GM23338 (cell line): ENCODE results near the gene DPP3. TPM values are rescaled to one million over a fixed set of nuclear protein-coding genes. Genes with fewer than 3 reads are reported as not detected.

Source experiments
- ATAC-seq: fragments of 200-7000 bp; cut with Tn5 transposase; 3 replicates; pipeline ENCODE4 v1.9.1; 2020
- DNase-seq: peaks from one replicate; pipeline ENCODE4 v3.0.0-alpha.2; 2015; ENCODE audit warnings: low spot score
- H2AFZ ChIP-seq: fragments of 200-600 bp; sonication (generic); 2 replicates; pipeline ENCODE4 v1.8.0; 2016; ENCODE audit warnings: antibody characterized with exemption, mild to moderate bottlenecking, moderate library complexity
- H3F3A ChIP-seq: fragments of 200-600 bp; sonication (generic); replicated peaks from 2 replicates; pipeline ENCODE4 v1.8.0; 2017; ENCODE audit warnings: antibody characterized with exemption, mixed run types, low read depth
- H3K27ac ChIP-seq: fragments of 200-600 bp; sonication (generic); 2 replicates; pipeline ENCODE4 v1.6.1; 2016; ENCODE audit warnings: low read depth
- H3K27me3 ChIP-seq: fragments of 200-600 bp; sonication (generic); 2 replicates; pipeline ENCODE4 v1.8.0; 2016; ENCODE audit warnings: mild to moderate bottlenecking, mixed run types, moderate library complexity; ENCODE audit not compliant: insufficient read depth
- H3K36me3 ChIP-seq: fragments of 200-600 bp; sonication (generic); 2 replicates; pipeline ENCODE4 v1.8.0; 2016; ENCODE audit warnings: mild to moderate bottlenecking; ENCODE audit not compliant: insufficient read depth
- H3K4me1 ChIP-seq: fragments of 200-600 bp; sonication (generic); 2 replicates; pipeline ENCODE4 v1.8.0; 2016; ENCODE audit warnings: mild to moderate bottlenecking, moderate library complexity; ENCODE audit not compliant: insufficient read depth
- H3K4me2 ChIP-seq: fragments of 200-600 bp; sonication (generic); 2 replicates; pipeline ENCODE4 v1.7.1; 2017; ENCODE audit warnings: mixed run types
- H3K4me3 ChIP-seq: fragments of 200-600 bp; sonication (generic); 2 replicates; pipeline ENCODE4 v1.6.1; 2016; ENCODE audit warnings: mixed run types
- H3K79me2 ChIP-seq: fragments of 200-600 bp; sonication (generic); replicated peaks from 2 replicates; pipeline ENCODE4 v1.8.0; 2017; ENCODE audit warnings: mild to moderate bottlenecking; ENCODE audit not compliant: insufficient read depth
- H3K9me2 ChIP-seq: fragments of 200-600 bp; sonication (generic); 2 replicates; pipeline ENCODE4 v1.8.0; 2017; ENCODE audit not compliant: insufficient read depth
- H4K20me1 ChIP-seq: fragments of 200-600 bp; sonication (generic); replicated peaks from 2 replicates; pipeline ENCODE4 v1.8.0; 2017; ENCODE audit warnings: mild to moderate bottlenecking; ENCODE audit not compliant: insufficient read depth
- H3K27ac Mint-ChIP-seq: 2 replicates; pipeline ENCODE4 v1.8.0; 2020; ENCODE audit warnings: inconsistent platforms, mild to moderate bottlenecking, moderate library complexity, mixed read lengths
- H3K27me3 Mint-ChIP-seq: 3 replicates; pipeline ENCODE4 v1.8.0; 2022; ENCODE audit warnings: low read depth, mild to moderate bottlenecking, moderate library complexity, mixed read lengths, inconsistent platforms; ENCODE audit not compliant: insufficient read depth, poor library complexity
- H3K36me3 Mint-ChIP-seq: 3 replicates; pipeline ENCODE4 v1.8.0; 2021; ENCODE audit warnings: low read depth, mild to moderate bottlenecking, inconsistent platforms, moderate library complexity, mixed read lengths
- H3K4me1 Mint-ChIP-seq: 3 replicates; pipeline ENCODE4 v1.8.0; 2020; ENCODE audit warnings: mild to moderate bottlenecking, inconsistent platforms, mixed read lengths
- H3K4me3 Mint-ChIP-seq: 3 replicates; pipeline ENCODE4 v1.8.0; 2021; ENCODE audit warnings: moderate library complexity, mild to moderate bottlenecking, inconsistent platforms, mixed read lengths
- H3K9me3 Mint-ChIP-seq: 3 replicates; pipeline ENCODE4 v1.8.0; 2020; ENCODE audit warnings: moderate library complexity, mild to moderate bottlenecking, inconsistent platforms, mixed read lengths
- CREB1 ChIP-seq: fragments of 250-450 bp; sonication (Bioruptor Pico); IDR thresholded peaks from 2 replicates; pipeline ENCODE4 v1.5.0; 2020; ENCODE audit warnings: low read depth, mild to moderate bottlenecking, moderate library complexity
- ETS1 ChIP-seq: IDR thresholded peaks from 2 replicates; pipeline ENCODE4 v1.6.1; 2016; ENCODE audit warnings: antibody characterized with exemption
- EZH2 ChIP-seq: fragments of 200-600 bp; sonication (generic); IDR thresholded peaks from one replicate; pipeline ENCODE4 v1.8.0; 2017; ENCODE audit warnings: antibody characterized with exemption, mild to moderate bottlenecking, low read depth; ENCODE audit not compliant: unreplicated experiment
- EZH2phosphoT487 ChIP-seq: fragments of 200-600 bp; sonication (generic); IDR thresholded peaks from one replicate; pipeline ENCODE4 v1.8.1; 2018; ENCODE audit warnings: antibody characterized with exemption; ENCODE audit not compliant: unreplicated experiment
- JUNB ChIP-seq: IDR thresholded peaks from one replicate; pipeline ENCODE4 v1.6.1; 2016; ENCODE audit warnings: antibody characterized with exemption; ENCODE audit not compliant: unreplicated experiment
- NANOG ChIP-seq: IDR thresholded peaks from 2 replicates; pipeline ENCODE4 v1.6.1; 2016; ENCODE audit warnings: antibody characterized with exemption, borderline replicate concordance
- POLR2AphosphoS5 ChIP-seq: IDR thresholded peaks from 2 replicates; pipeline ENCODE4 v1.6.1; 2016; ENCODE audit warnings: antibody characterized with exemption, low read depth
- STAT1 ChIP-seq: IDR thresholded peaks from one replicate; pipeline ENCODE4 v1.6.1; 2016; ENCODE audit warnings: antibody characterized with exemption; ENCODE audit not compliant: unreplicated experiment
- ZNF462 ChIP-seq: fragments of 250-450 bp; sonication (Bioruptor Pico); IDR thresholded peaks from 2 replicates; pipeline ENCODE4 v1.5.0; 2020; ENCODE audit warnings: mild to moderate bottlenecking, moderate library complexity
- polyA plus RNA-seq: library from polyadenylated mRNA; unstranded; fragments of >200 nt; fragmentation: Nextera tagmentation; extraction: Ambion mirVana; gene quantifications from 2 replicates; pipeline ENCODE4 v1.2.1, GENCODE V29; 2016
- total RNA-seq: library from RNA; depleted of rRNA; stranded (reverse); fragments of >200 nt; shearing (Covaris generic); gene quantifications from 2 replicates; pipeline ENCODE4 v1.2.3, GENCODE V29; 2014

The DPP3 gene
- total and polyA plus RNA-seq, 2 experiments from 2014 or later: 22.7 to 85.9 TPM

DNA sequence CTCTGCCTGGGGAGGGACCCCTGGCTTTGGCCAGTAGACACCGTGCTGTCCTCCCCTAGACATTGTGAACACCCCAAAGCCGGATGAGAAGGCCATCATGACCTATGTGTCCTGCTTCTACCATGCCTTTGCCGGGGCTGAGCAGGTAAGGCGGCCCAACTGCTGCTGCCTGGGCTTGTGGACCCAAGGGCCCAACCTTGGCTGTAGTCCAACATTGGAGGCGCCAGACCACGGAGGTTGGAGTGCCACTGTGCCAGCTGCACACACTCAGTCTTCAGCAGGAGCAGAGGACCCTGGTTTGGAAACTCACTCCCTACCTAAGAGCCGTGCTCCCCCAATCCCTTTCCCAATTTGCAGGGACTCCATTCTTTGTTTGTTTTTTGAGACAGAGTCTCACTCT lies 75.9 kb downstream of the DPP3 start:
- Histone ChIP-seq H3K27me3 (no peaks in the 10 kb centered on the region), H3K4me3 (no peak overlapping the region), H3K79me2 (no peaks in the 10 kb centered on the region), H2AFZ (no peak overlapping the region), H3K27ac (no peak overlapping the region), H3K9me2 (no peaks in the 10 kb centered on the region), H3K4me2 (no peak overlapping the region), H4K20me1 (no peaks in the 10 kb centered on the region), H3K36me3 (no peaks in the 10 kb centered on the region), H3F3A (0 out of 2 replicates have a peak, but pooled peaks cover 3% of the 10 kb centered on the region), H3K4me1 (0 out of 2 replicates have a peak, but pooled peaks cover 4% of the 10 kb centered on the region)
- no peak for DNase-seq
- no peak for ATAC-seq
- Mint-ChIP-seq H3K27me3 (peaks cover 14% of the 10 kb centered on the region), H3K4me3 (no peak overlapping the region), H3K9me3 (no peaks in the 10 kb centered on the region), H3K36me3 (peaks cover 12% of the 10 kb centered on the region), H3K27ac (no peak overlapping the region), H3K4me1 (no peaks in the 10 kb centered on the region; the same call in 2 of the 3 replicates)
- TF ChIP-seq STAT1: no peak

- TF ChIP-seq STAT1: no peak
- no peak for TF ChIP-seq NANOG
- no peak for TF ChIP-seq POLR2AphosphoS5
- TF ChIP-seq JUNB: no peak
- TF ChIP-seq CREB1 (CRISPR knock-in tag): no peak
- no peak for TF ChIP-seq ZNF462 (CRISPR knock-in tag)
- TF ChIP-seq EZH2: no peak
- no peak for TF ChIP-seq EZH2phosphoT487
- no peak for TF ChIP-seq ETS1
- Histone ChIP-seq H3K27me3 (no peaks in the 10 kb centered on the region), H4K20me1 (no peaks in the 10 kb centered on the region), H3K79me2 (no peaks in the 10 kb centered on the region), H2AFZ (no peak overlapping the region), H3F3A (0 out of 2 replicates have a peak, but pooled peaks cover 3% of the 10 kb centered on the region), H3K4me3 (no peak overlapping the region), H3K4me1 (0 out of 2 replicates have a peak, but pooled peaks cover 4% of the 10 kb centered on the region), H3K4me2 (no peak overlapping the region), H3K36me3 (no peaks in the 10 kb centered on the region), H3K27ac (no peak overlapping the region), H3K9me2 (no peaks in the 10 kb centered on the region)
- Mint-ChIP-seq H3K4me1 (no peaks in the 10 kb centered on the region; the same call in 2 of the 3 replicates), H3K36me3 (peaks cover 13% of the 10 kb centered on the region), H3K27me3 (peaks cover 14% of the 10 kb centered on the region), H3K27ac (no peak overlapping the region), H3K4me3 (no peak overlapping the region), H3K9me3 (no peaks in the 10 kb centered on the region)
- ATAC-seq (no peak), DNase-seq (no peak)
Observed at GRCh38 chr11:66557733-66558326, 77.6 kb downstream of the DPP3 start.
